Measurements from ENCODE around the gene STARD10. TPM values are rescaled to one million over a fixed set of nuclear protein-coding genes. Genes with fewer than 3 reads are reported as not detected.

Gene STARD10
- total RNA-seq, 2 experiments from 2014 or later = 10.4 to 12.9 TPM

DNA sequence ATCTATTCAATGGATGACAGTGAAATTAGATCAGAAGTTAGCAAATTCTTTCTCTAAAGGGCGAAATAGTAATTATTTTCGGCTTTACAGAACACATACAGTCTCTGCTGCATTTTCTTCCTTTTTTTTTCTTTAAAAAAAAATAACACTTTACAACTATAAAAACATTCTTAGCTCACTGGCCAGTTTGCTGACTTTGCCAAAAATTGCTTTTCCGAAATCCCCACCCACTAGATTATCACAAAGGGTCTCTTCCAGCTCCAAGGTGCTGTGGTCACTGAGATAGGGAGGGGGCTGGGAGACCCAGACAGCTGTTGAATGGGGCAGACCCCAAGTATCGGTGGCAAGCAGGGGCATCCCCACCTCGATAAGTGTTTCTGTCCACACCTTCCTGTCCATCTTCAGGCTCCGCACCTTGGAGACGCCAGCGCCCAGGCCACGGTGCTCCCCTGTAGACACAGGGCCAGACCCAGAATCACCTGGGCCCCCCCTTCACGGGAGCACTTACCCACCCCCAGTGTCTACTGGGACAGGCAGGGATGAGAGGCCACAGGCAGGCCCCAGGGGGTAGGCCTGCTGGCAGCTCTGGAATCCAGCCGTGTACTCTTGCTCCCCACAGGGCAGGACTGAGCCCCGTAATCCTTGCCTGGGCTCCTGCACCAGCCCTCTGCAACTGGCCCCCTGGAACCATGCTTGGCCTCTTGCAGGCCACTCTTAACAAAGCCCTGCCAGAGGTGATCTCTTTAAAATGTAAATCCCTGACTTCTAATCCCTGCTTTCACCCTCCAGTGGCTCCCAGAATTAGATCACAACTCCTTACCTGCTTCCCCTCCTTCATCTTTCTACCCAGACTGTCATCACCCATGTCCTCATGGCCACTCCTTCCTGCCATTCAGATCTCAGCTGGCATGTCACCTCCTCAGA is 88.1 kb downstream of the STARD10 start:
- Histone ChIP-seq H3K36me3 (ENCODE audit: insufficient read depth, low read length) (peaks cover 85% of the 10 kb centered on the region), H3K9me2 (ENCODE audit: insufficient read depth, low read length) (no peaks in the 10 kb centered on the region), H3K79me2 (ENCODE audit: insufficient read depth, low read depth, low read length) (no peaks in the 10 kb centered on the region), H3K4me3 (ENCODE audit: low read depth, low read length, poor library complexity, severe bottlenecking) (no peak overlapping the region), H2AFZ (ENCODE audit: low read length) (no peak overlapping the region), H3K9me3 (ENCODE audit: low read length) (no peaks in the 10 kb centered on the region), H3K4me1 (ENCODE audit: insufficient read depth, low read length, poor library complexity, severe bottlenecking) (no peaks in the 10 kb centered on the region), H3K4me2 (ENCODE audit: low read length) (no peak overlapping the region), H4K20me1 (ENCODE audit: insufficient read depth, low read length) (no peaks in the 10 kb centered on the region), H3K27ac (ENCODE audit: low read depth, low read length, poor library complexity, severe bottlenecking) (no peak overlapping the region)
- intact Hi-C loops (cut with micrococcal nuclease; ENCODE audit: unreplicated experiment) = no loop called here
- TF ChIP-seq EZH2phosphoT487 (IDR thresholded peaks at IDR 0.05; ENCODE audit: borderline replicate concordance, low read depth, low read length) = no peak
- TF ChIP-seq, protein P1, sequence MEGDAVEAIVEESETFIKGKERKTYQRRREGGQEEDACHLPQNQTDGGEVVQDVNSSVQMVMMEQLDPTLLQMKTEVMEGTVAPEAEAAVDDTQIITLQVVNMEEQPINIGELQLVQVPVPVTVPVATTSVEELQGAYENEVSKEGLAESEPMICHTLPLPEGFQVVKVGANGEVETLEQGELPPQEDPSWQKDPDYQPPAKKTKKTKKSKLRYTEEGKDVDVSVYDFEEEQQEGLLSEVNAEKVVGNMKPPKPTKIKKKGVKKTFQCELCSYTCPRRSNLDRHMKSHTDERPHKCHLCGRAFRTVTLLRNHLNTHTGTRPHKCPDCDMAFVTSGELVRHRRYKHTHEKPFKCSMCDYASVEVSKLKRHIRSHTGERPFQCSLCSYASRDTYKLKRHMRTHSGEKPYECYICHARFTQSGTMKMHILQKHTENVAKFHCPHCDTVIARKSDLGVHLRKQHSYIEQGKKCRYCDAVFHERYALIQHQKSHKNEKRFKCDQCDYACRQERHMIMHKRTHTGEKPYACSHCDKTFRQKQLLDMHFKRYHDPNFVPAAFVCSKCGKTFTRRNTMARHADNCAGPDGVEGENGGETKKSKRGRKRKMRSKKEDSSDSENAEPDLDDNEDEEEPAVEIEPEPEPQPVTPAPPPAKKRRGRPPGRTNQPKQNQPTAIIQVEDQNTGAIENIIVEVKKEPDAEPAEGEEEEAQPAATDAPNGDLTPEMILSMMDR (conservative IDR thresholded peaks at IDR 0.05; ENCODE audit: low read length) = no peak
- BruUV-seq (replicated peaks) = no TSS peak
- CTCF ChIA-PET (ENCODE audit: unreplicated experiment) = no interaction called here
- POLR2A ChIA-PET = no interaction called here
- DNase-seq (ENCODE audit: low spot score) = no peak

DNA sequence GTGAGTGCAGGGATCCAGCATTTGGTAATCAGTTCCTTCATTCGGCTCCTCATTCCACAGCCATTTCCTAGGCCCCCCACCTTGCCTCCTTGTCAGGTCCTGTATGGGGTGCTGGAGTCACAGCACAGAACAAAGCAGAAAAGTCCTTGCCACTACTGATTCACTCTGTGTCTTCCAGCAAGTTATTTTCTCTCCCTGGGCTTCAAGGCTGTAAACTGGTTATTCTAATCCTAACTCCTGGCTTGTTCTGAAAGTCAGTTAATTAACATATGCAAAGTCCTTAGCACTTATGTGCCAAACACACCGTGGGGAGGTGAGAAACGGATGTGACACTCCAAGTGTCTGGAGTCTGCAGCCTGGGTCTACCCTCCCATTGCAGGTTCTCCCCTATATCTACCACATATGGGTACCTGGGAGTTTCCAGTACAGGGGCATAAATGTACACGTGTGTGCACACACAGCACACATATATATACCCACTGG is 89.0 kb downstream of the STARD10 start:
- Histone ChIP-seq H3K4me3 (ENCODE audit: low read depth, low read length, poor library complexity, severe bottlenecking) (no peak overlapping the region), H3K4me2 (ENCODE audit: low read length) (no peak overlapping the region), H3K27ac (ENCODE audit: low read depth, low read length, poor library complexity, severe bottlenecking) (no peak overlapping the region), H3K4me1 (ENCODE audit: insufficient read depth, low read length, poor library complexity, severe bottlenecking) (no peaks in the 10 kb centered on the region), H3K79me2 (ENCODE audit: insufficient read depth, low read depth, low read length) (no peaks in the 10 kb centered on the region), H2AFZ (ENCODE audit: low read length) (no peak overlapping the region), H4K20me1 (ENCODE audit: insufficient read depth, low read length) (no peaks in the 10 kb centered on the region), H3K9me3 (ENCODE audit: low read length) (no peaks in the 10 kb centered on the region), H3K36me3 (ENCODE audit: insufficient read depth, low read length) (peaks cover 83% of the 10 kb centered on the region), H3K9me2 (ENCODE audit: insufficient read depth, low read length) (no peaks in the 10 kb centered on the region)
- CTCF ChIA-PET (ENCODE audit: unreplicated experiment) = no interaction called here
- no peak for DNase-seq (ENCODE audit: low spot score)
- POLR2A ChIA-PET = no interaction called here
- intact Hi-C loops (cut with micrococcal nuclease; ENCODE audit: unreplicated experiment) = no loop called here
- BruUV-seq (replicated peaks) = no TSS peak
- TF ChIP-seq, protein P1 (conservative IDR thresholded peaks at IDR 0.05; ENCODE audit: low read length) = no peak
- TF ChIP-seq EZH2phosphoT487 (IDR thresholded peaks at IDR 0.05; ENCODE audit: borderline replicate concordance, low read depth, low read length) = no peak

Small RNAs within 50 kb of the gene (microRNA-seq; reads per million reads assigned to microRNA genes)
- not detected for gene MIR4692 (ENCODE audit: borderline replicate concordance)

Small RNAs within 50 kb of the gene (small RNA-seq; reads per million reads assigned to genes)
- gene MIR4692 = not detected
- gene RF00019 = not detected

Other genes with a start within 250 kb of the STARD10 start
- not detected in 2 replicates for gene PDE2A, start 119.6 kb downstream of the STARD10 start, total RNA-seq (2014; rRNA removed; shearing (Covaris generic))
- 0.68 TPM in 1 of 2 replicates, not detected in the other for gene PDE2A, start 119.6 kb downstream of the STARD10 start, total RNA-seq (2022)
- 61.3 and 65.6 TPM in 2 replicates for gene ARAP1, start 41.6 kb downstream of the STARD10 start, total RNA-seq (2014; rRNA removed; shearing (Covaris generic))
- gene ARAP1, start 41.6 kb downstream of the STARD10 start, total RNA-seq (2022) = 96.9 and 106 TPM in 2 replicates
- 99.1 and 103 TPM in 2 replicates for gene ATG16L2, start 20.4 kb upstream of the STARD10 start, total RNA-seq (2014; rRNA removed; shearing (Covaris generic))
- 108 and 130 TPM in 2 replicates for gene ATG16L2, start 20.4 kb upstream of the STARD10 start, total RNA-seq (2022)

Data from OCI-LY7 (cell line).